Colonic mucosa (tissue), 4 donors: ENCODE measurements around the gene OARD1. TPM values are rescaled to one million over a fixed set of nuclear protein-coding genes. Genes with fewer than 3 reads are reported as not detected.

ENCODE experiments used
- DNase-seq: peaks from one replicate; pipeline ENCODE4 v3.0.0-alpha.2; 2020
- H3K27ac ChIP-seq: fragments of 200-600 bp; one replicate; pipeline ENCODE4 v1.8.0; 2021
- H3K27me3 ChIP-seq: fragments of 200-600 bp; one replicate; pipeline ENCODE4 v1.8.0; 2021
- H3K36me3 ChIP-seq: fragments of 200-600 bp; one replicate; pipeline ENCODE4 v1.8.0; 2021
- H3K4me1 ChIP-seq: fragments of 200-600 bp; one replicate; pipeline ENCODE4 v1.8.0; 2021; ENCODE audit warnings: mild to moderate bottlenecking
- H3K4me3 ChIP-seq: fragments of 200-600 bp; one replicate; pipeline ENCODE4 v1.8.0; 2021
- H3K9ac ChIP-seq, 2 donors: one replicate each; pipeline ENCODE4 v1.7.0; 2013; ENCODE audit warnings: control low read depth in 2 of 2, low read depth in 2 of 2, low read length in 2 of 2
- H3K9me3 ChIP-seq: fragments of 200-600 bp; one replicate; pipeline ENCODE4 v1.8.0; 2021
- intact Hi-C: fragments of 100-400 bp; cut with DNase I; formaldehyde crosslinking; loops from one replicate; pipeline ENCODE4 v1.14.1; 2022
- total RNA-seq, 2 donors: library from RNA; stranded (reverse); fragmentation: NEBNext Ultra II Directional in 1 of 2; extraction: Animal tissue kit (Norgen Biotek cat#: 25700) in 1 of 2; gene quantifications; one replicate each; pipeline ENCODE4 v1.2.1, GENCODE V29; 2021
- TF ChIP-seq, protein P1 (sequence below): fragments of 200-600 bp; IDR thresholded peaks from one replicate; pipeline ENCODE4 v1.8.0; 2022; ENCODE audit warnings: antibody characterized with exemption, mild to moderate bottlenecking
- donor health status: healthy.
- donor health status: DM: no; HTN: no; CAD: no.
- donor health status: DM: no; HTN: no; CAD: no.

The OARD1 gene
- total RNA-seq, 2 donors from 2014 or later: 25.0 to 34.2 TPM

DNA sequence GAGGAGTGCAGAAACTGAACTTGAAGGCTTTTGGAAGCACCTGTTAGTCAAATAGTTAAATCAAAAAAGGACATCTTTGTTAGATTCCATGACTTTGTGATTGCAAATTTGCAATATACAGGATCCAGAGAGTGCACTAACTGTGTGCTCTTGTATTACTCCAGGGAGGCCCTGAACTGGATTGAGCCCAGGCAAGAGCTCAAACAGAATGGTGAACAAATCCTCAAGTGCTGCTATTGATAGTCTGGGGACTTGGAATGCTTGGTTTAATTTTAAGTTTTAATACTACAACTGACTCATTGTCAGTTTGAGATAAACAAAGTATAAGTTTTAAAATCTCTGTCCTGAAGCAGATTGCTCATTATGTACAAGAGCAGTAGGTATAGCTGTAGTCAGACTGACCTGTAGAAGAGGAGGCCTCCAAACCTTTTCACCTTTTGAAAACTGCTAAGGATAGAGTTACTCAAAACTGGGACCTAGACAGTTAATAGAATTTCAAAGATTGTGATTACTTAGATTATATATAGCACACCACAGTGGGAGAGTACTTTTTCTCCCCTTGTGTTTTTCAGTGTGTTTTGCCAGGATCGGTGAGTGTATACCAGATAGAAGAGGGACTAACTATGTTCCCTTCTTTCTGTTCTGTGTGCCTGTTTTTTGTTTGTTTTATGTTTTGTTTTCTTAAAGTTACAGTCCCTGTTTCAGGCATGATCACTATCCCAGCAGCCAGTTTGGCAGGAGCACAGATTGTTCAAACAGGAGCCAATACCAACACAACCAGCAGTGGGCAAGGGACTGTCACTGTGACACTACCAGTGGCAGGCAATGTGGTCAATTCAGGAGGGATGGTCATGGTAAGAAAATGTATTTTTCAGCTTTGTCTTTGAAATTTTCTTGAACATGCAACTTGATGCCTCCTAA, 18.9 kb upstream of the OARD1 start:
- Histone ChIP-seq H3K36me3 (peaks cover 19% of the 10 kb centered on the region), H3K9ac (no peak overlapping the region), H3K27ac (no peak overlapping the region), H3K27me3 (no peaks in the 10 kb centered on the region), H3K4me1 (no peaks in the 10 kb centered on the region), H3K9me3 (no peaks in the 10 kb centered on the region), H3K4me3 (no peak overlapping the region)
- intact Hi-C loops: loop anchor here (10.0 kb wide), 1 partner anchor 224 kb away; no protein-coding TSS in a partner anchor
- TF ChIP-seq, protein P1, sequence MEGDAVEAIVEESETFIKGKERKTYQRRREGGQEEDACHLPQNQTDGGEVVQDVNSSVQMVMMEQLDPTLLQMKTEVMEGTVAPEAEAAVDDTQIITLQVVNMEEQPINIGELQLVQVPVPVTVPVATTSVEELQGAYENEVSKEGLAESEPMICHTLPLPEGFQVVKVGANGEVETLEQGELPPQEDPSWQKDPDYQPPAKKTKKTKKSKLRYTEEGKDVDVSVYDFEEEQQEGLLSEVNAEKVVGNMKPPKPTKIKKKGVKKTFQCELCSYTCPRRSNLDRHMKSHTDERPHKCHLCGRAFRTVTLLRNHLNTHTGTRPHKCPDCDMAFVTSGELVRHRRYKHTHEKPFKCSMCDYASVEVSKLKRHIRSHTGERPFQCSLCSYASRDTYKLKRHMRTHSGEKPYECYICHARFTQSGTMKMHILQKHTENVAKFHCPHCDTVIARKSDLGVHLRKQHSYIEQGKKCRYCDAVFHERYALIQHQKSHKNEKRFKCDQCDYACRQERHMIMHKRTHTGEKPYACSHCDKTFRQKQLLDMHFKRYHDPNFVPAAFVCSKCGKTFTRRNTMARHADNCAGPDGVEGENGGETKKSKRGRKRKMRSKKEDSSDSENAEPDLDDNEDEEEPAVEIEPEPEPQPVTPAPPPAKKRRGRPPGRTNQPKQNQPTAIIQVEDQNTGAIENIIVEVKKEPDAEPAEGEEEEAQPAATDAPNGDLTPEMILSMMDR: no peak
- no peak for DNase-seq

GRCh38 chr6:41088451-41088850, 16.3 kb upstream of the OARD1 start:
- no peak overlapping the region for H3K4me3 ChIP-seq
- peaks cover 4% of the 10 kb centered on the region for H3K36me3 ChIP-seq
- H3K4me1 ChIP-seq: no peaks in the 10 kb centered on the region
- no peak for DNase-seq
- no peak overlapping the region for H3K9ac ChIP-seq
- H3K27ac ChIP-seq: no peak overlapping the region
- TF ChIP-seq, protein P1: no peak
- intact Hi-C loops: no loop called here
- no peaks in the 10 kb centered on the region for H3K27me3 ChIP-seq
- H3K9me3 ChIP-seq: no peaks in the 10 kb centered on the region

DNA sequence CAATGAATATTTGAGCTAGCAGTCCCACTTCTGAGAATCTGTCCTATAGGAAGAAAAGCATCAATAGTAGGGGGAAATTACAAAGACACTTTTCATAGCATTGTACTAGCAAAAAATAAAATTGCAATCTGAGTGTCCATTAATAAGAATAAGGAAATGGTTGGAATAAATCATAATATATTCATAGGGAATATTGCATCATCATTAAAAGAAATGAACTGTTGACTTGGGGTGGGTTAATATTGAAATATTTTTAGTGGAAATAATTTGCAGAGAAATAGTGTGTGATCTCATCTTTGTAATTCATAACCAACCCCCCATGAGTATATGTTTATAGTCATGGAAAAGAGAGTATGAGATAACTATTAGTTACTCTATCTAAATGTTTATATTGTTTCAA, 13.0 kb upstream of the OARD1 start:
- intact Hi-C loops: no loop called here
- peaks cover 4% of the 10 kb centered on the region for H3K36me3 ChIP-seq

GRCh38 chr6:41083072-41083471, 10.9 kb upstream of the OARD1 start:
- no peak overlapping the region for H3K27ac ChIP-seq
- H3K27me3 ChIP-seq: no peaks in the 10 kb centered on the region
- H3K9me3 ChIP-seq: no peaks in the 10 kb centered on the region
- H3K4me1 ChIP-seq: no peaks in the 10 kb centered on the region
- no peak for DNase-seq
- intact Hi-C loops: no loop called here
- peaks cover 4% of the 10 kb centered on the region for H3K36me3 ChIP-seq
- TF ChIP-seq, protein P1: no peak
- no peak overlapping the region for H3K4me3 ChIP-seq
- no peak overlapping the region for H3K9ac ChIP-seq

More for the DNA sequence above, 13.0 kb upstream of the OARD1 start:
- Histone ChIP-seq H3K4me3 (no peak overlapping the region), H3K27ac (no peak overlapping the region), H3K9me3 (no peaks in the 10 kb centered on the region), H3K4me1 (no peaks in the 10 kb centered on the region), H3K9ac (no peak overlapping the region), H3K27me3 (no peaks in the 10 kb centered on the region)
- TF ChIP-seq, protein P1: no peak
- no peak for DNase-seq

DNA sequence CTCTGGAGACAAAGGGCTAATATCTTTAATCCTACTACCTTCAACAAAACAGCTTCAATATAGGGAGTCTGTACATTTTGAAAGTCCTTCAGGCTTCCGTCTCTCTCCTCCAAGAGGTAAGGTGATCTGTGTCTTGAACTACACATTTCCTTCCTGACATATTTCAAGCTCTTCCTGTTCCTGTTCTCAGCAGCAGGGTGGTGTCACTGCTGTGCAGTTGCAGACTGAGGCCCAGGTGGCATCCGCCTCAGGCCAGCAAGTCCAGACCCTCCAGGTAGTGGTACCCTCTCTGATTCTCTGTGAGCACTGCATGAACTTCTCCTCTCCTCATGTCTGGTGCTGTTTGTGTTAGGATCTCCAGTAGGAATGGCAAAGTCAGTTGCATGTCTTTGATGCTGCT, 8.5 kb upstream of the OARD1 start:
- Histone ChIP-seq H3K9me3 (no peaks in the 10 kb centered on the region), H3K27me3 (no peaks in the 10 kb centered on the region), H3K4me3 (no peak overlapping the region), H3K27ac (no peak overlapping the region), H3K4me1 (no peaks in the 10 kb centered on the region), H3K9ac (no peak overlapping the region), H3K36me3 (peaks cover 4% of the 10 kb centered on the region)
- intact Hi-C loops: no loop called here
- DNase-seq: no peak
- TF ChIP-seq, protein P1: no peak
